ENCODE results near the gene CACNA2D1. TPM values are rescaled to one million over a fixed set of nuclear protein-coding genes. Genes with fewer than 3 reads are reported as not detected.

The CACNA2D1 gene
- total RNA-seq, 1 experiment from 2014 or later = not detected

DNA sequence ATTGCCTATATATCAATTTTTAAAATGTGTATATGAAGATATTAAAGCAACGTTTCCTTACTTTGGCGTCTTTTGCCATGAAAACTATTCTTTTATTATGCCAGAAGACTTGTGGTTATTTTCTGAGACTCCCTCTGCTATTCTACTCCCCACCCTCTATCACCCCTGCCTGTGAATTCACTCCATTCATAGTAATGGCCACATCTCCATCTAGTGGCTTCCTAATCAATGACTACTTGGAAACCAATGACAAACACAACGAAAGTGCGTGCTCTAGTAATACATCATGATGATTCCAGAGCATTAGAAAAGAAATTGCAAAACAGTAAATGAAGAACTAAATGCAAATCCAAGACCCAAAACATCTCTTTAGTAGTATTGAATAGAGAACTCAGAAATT is 487.1 kb downstream of the CACNA2D1 start:
- H3K4me2 ChIP-seq (ENCODE audit: low read depth, low read length, poor library complexity, severe bottlenecking) = no peak overlapping the region
- no peaks in the 10 kb centered on the region for H3K27me3 ChIP-seq (ENCODE audit: low read length)
- no peaks in the 10 kb centered on the region for H3K4me1 ChIP-seq (ENCODE audit: low read length)
- H3K79me2 ChIP-seq (ENCODE audit: low read length) = no peaks in the 10 kb centered on the region
- no peak overlapping the region for H3K27ac ChIP-seq (ENCODE audit: low read length)
- H3K4me3 ChIP-seq (ENCODE audit: low read length) = no peak overlapping the region
- H4K20me1 ChIP-seq (ENCODE audit: insufficient read depth, low read depth, low read length) = no peaks in the 10 kb centered on the region
- H3K9me2 ChIP-seq (replicated peaks; ENCODE audit: insufficient read depth, low read length) = no peaks in the 10 kb centered on the region
- peaks cover 21% of the 10 kb centered on the region for H3K9me3 ChIP-seq (ENCODE audit: low read length)
- H3K36me3 ChIP-seq (ENCODE audit: insufficient read depth, low read length) = no peaks in the 10 kb centered on the region
- no peak overlapping the region for H3K9ac ChIP-seq (ENCODE audit: low read length)
- DNase-seq = peak; percentile 41
- no peak overlapping the region for H2AFZ ChIP-seq (ENCODE audit: low read length)

DNA sequence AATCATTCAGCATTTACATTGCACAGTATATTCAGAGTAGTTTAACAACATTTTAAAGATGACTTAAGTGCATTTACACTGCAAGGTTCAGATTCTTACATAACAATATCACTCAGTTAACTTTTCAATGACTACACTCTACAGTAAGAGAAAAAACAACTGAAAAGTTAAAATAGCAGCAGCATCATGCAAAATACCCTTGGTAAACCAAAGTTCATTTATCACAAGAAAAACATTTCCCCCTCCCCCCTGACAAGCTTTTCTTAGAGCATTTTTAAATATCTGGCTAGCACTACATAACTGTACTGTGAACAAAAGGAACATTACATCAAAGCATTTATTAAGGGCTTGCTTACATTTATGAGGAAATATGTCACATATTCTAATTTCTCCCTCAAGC is 494.3 kb downstream of the CACNA2D1 start:
- no peak overlapping the region for H2AFZ ChIP-seq (ENCODE audit: low read length)
- no peaks in the 10 kb centered on the region for H3K79me2 ChIP-seq (ENCODE audit: low read length)
- H3K36me3 ChIP-seq (ENCODE audit: insufficient read depth, low read length) = no peaks in the 10 kb centered on the region
- peaks cover 35% of the 10 kb centered on the region for H3K9me3 ChIP-seq (ENCODE audit: low read length)
- no peak overlapping the region for H3K4me2 ChIP-seq (ENCODE audit: low read depth, low read length, poor library complexity, severe bottlenecking)
- no peak overlapping the region for H3K27ac ChIP-seq (ENCODE audit: low read length)
- H3K9ac ChIP-seq (ENCODE audit: low read length) = no peak overlapping the region
- H3K4me1 ChIP-seq (ENCODE audit: low read length) = no peaks in the 10 kb centered on the region
- H3K9me2 ChIP-seq (replicated peaks; ENCODE audit: insufficient read depth, low read length) = no peaks in the 10 kb centered on the region
- no peaks in the 10 kb centered on the region for H3K27me3 ChIP-seq (ENCODE audit: low read length)
- no peak overlapping the region for H3K4me3 ChIP-seq (ENCODE audit: low read length)
- H4K20me1 ChIP-seq (ENCODE audit: insufficient read depth, low read depth, low read length) = no peaks in the 10 kb centered on the region
- DNase-seq = no peak

DNA sequence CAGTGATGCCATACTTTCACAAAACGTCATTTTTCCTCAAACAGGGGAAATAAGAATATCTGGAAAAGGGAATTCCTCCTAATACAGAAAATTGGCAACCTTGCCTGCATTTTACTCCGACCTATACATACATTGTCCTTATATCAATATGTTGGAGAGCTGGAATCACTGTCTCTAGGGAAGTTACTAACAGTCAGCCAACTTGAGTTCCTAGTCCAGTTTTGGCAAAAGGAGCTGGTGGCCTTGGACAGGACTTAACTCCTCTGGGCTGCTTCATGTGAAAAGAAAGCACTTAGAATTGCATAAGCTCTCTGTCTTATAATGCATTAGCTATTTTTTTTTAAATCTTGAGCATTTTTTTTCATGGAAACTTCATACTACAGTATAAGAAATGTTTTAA is 499.5 kb downstream of the CACNA2D1 start:
- Histone ChIP-seq H4K20me1 (ENCODE audit: insufficient read depth, low read depth, low read length) (no peaks in the 10 kb centered on the region), H3K4me3 (ENCODE audit: low read length) (no peak overlapping the region), H3K27ac (ENCODE audit: low read length) (no peak overlapping the region), H3K9ac (ENCODE audit: low read length) (no peak overlapping the region), H3K4me2 (ENCODE audit: low read depth, low read length, poor library complexity, severe bottlenecking) (no peak overlapping the region), H2AFZ (ENCODE audit: low read length) (no peak overlapping the region), H3K4me1 (ENCODE audit: low read length) (no peaks in the 10 kb centered on the region), H3K9me3 (ENCODE audit: low read length) (peaks cover 23% of the 10 kb centered on the region), H3K9me2 (replicated peaks; ENCODE audit: insufficient read depth, low read length) (no peaks in the 10 kb centered on the region), H3K36me3 (ENCODE audit: insufficient read depth, low read length) (no peaks in the 10 kb centered on the region), H3K27me3 (ENCODE audit: low read length) (no peaks in the 10 kb centered on the region), H3K79me2 (ENCODE audit: low read length) (no peaks in the 10 kb centered on the region)
- no peak for DNase-seq

- H3K4me3 ChIP-seq (ENCODE audit: low read length) = no peak overlapping the region
- H3K36me3 ChIP-seq (ENCODE audit: insufficient read depth, low read length) = no peaks in the 10 kb centered on the region
- DNase-seq = no peak
- H3K27ac ChIP-seq (ENCODE audit: low read length) = no peak overlapping the region
- no peaks in the 10 kb centered on the region for H3K4me1 ChIP-seq (ENCODE audit: low read length)
- H3K9me2 ChIP-seq (replicated peaks; ENCODE audit: insufficient read depth, low read length) = no peaks in the 10 kb centered on the region
- H3K4me2 ChIP-seq (ENCODE audit: low read depth, low read length, poor library complexity, severe bottlenecking) = no peak overlapping the region
- no peaks in the 10 kb centered on the region for H3K27me3 ChIP-seq (ENCODE audit: low read length)
- no peaks in the 10 kb centered on the region for H3K79me2 ChIP-seq (ENCODE audit: low read length)
- H2AFZ ChIP-seq (ENCODE audit: low read length) = no peak overlapping the region
- H3K9ac ChIP-seq (ENCODE audit: low read length) = no peak overlapping the region
- H4K20me1 ChIP-seq (ENCODE audit: insufficient read depth, low read depth, low read length) = no peaks in the 10 kb centered on the region
- peaks cover 14% of the 10 kb centered on the region for H3K9me3 ChIP-seq (ENCODE audit: low read length)
Observed at GRCh38 chr7:81937091-81937490, 506.5 kb downstream of the CACNA2D1 start.

DNA sequence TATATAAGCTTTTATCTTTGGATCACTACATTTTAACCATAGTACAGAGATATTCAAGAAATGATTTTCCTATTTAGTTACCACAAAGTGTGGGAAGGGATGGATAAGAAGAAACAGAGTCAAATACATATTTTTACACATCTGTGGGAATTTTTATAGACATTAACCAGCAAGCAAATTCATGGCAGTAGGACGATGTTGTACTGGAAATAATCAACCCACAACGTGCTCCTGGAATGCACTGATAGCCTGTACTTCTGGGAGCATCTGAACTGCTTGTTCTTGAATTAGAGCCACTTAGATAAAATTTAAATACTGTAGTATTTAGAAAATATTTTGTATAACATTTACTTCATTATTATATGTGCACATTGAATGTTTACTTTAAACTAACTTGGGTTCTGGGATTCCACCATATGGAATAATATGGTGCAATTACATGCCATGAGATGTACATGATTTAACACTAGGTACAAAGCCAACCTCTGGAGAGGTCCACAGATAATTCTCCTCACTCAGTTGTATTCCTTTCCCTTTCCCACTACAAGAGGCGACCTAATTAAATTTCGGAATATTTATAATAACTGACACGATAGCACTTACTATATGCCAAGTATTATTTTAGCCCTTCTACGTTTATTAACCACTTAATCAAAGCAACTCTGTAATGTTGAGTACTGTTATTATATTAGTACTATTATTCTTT is 508.8 kb downstream of the CACNA2D1 start:
- Histone ChIP-seq H3K4me2 (ENCODE audit: low read depth, low read length, poor library complexity, severe bottlenecking) (no peak overlapping the region), H3K4me3 (ENCODE audit: low read length) (no peak overlapping the region), H3K27me3 (ENCODE audit: low read length) (no peaks in the 10 kb centered on the region), H3K79me2 (ENCODE audit: low read length) (no peaks in the 10 kb centered on the region), H3K27ac (ENCODE audit: low read length) (no peak overlapping the region), H3K9me2 (replicated peaks; ENCODE audit: insufficient read depth, low read length) (no peaks in the 10 kb centered on the region), H3K9me3 (ENCODE audit: low read length) (peaks cover 27% of the 10 kb centered on the region), H3K36me3 (ENCODE audit: insufficient read depth, low read length) (no peaks in the 10 kb centered on the region), H3K9ac (ENCODE audit: low read length) (no peak overlapping the region), H2AFZ (ENCODE audit: low read length) (no peak overlapping the region), H4K20me1 (ENCODE audit: insufficient read depth, low read depth, low read length) (no peaks in the 10 kb centered on the region), H3K4me1 (ENCODE audit: low read length) (no peaks in the 10 kb centered on the region)
- no peak for DNase-seq

DNA sequence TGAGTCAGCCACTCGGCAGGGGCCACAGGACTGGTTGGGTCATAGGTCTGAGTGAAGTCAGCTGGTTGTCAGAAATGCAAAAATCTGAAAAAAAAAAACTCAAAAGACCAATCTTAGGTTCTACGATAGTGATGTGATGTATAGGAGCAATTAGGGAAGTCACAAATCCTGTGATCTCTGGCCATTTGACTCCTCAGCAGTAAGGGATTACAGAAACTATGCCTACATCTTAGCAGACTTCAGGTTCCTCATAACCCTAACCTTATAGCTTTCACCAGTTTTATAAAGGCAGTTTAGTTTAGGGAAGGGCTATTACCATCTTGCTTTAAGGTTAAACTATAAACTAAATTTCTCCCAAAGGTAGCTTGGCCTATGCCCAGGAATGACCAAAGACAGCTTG is 510.6 kb downstream of the CACNA2D1 start:
- no peak overlapping the region for H3K9ac ChIP-seq (ENCODE audit: low read length)

DNA sequence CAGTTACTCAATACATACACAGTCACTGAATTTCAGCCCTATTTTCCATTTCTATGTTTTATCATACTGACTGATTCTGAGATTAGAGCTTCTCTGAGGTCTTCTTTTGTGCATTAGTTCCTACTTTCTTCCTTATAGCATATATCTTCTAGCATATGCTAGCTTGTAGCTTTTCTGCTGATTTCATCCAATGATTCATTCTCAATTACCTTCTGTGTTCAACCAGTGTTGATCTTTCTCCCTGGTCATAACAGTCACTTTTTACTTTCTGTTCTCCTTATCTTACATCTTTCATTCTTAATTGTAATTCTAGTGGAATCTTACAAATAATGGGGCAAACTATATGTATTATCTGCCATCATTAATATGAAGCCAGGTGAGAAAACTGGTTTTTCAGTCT is 514.2 kb downstream of the CACNA2D1 start:
- H3K9me2 ChIP-seq (replicated peaks; ENCODE audit: insufficient read depth, low read length) = no peaks in the 10 kb centered on the region
- no peak overlapping the region for H3K9ac ChIP-seq (ENCODE audit: low read length)
- H2AFZ ChIP-seq (ENCODE audit: low read length) = no peak overlapping the region
- H3K27ac ChIP-seq (ENCODE audit: low read length) = no peak overlapping the region
- H3K36me3 ChIP-seq (ENCODE audit: insufficient read depth, low read length) = no peaks in the 10 kb centered on the region
- H3K79me2 ChIP-seq (ENCODE audit: low read length) = no peaks in the 10 kb centered on the region
- no peak overlapping the region for H3K4me2 ChIP-seq (ENCODE audit: low read depth, low read length, poor library complexity, severe bottlenecking)
- H3K4me3 ChIP-seq (ENCODE audit: low read length) = no peak overlapping the region
- no peaks in the 10 kb centered on the region for H3K4me1 ChIP-seq (ENCODE audit: low read length)
- no peaks in the 10 kb centered on the region for H3K27me3 ChIP-seq (ENCODE audit: low read length)
- DNase-seq = no peak
- peaks cover 44% of the 10 kb centered on the region for H3K9me3 ChIP-seq (ENCODE audit: low read length)
- H4K20me1 ChIP-seq (ENCODE audit: insufficient read depth, low read depth, low read length) = no peaks in the 10 kb centered on the region

More for the DNA sequence above, 510.6 kb downstream of the CACNA2D1 start:
- Histone ChIP-seq H2AFZ (ENCODE audit: low read length) (no peak overlapping the region), H3K9me2 (replicated peaks; ENCODE audit: insufficient read depth, low read length) (no peaks in the 10 kb centered on the region), H3K27me3 (ENCODE audit: low read length) (no peaks in the 10 kb centered on the region), H3K4me2 (ENCODE audit: low read depth, low read length, poor library complexity, severe bottlenecking) (no peak overlapping the region), H3K9me3 (ENCODE audit: low read length) (peaks cover 40% of the 10 kb centered on the region), H3K79me2 (ENCODE audit: low read length) (no peaks in the 10 kb centered on the region), H3K4me1 (ENCODE audit: low read length) (no peaks in the 10 kb centered on the region), H3K36me3 (ENCODE audit: insufficient read depth, low read length) (no peaks in the 10 kb centered on the region), H3K27ac (ENCODE audit: low read length) (no peak overlapping the region), H4K20me1 (ENCODE audit: insufficient read depth, low read depth, low read length) (no peaks in the 10 kb centered on the region), H3K4me3 (ENCODE audit: low read length) (no peak overlapping the region)
- DNase-seq = no peak

DNA sequence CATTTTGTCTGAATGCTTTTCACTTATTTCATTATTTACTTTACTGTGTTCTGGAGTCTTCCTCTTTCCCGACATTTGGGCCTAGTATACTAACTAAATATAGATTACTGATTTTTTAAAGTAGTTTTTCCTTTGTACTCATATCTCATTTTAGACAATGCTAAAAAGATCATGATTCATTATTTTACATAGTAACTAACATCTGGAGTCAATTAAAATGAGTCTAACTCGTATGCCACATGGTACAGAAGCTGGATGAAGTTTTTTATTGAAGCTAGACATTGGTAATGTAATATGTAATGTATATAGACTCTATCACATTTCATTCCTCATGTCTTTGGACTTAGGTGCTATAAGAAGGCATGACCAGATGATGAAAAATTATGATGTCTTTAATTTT is 517.4 kb downstream of the CACNA2D1 start:
- Histone ChIP-seq H4K20me1 (ENCODE audit: insufficient read depth, low read depth, low read length) (no peaks in the 10 kb centered on the region), H3K9me2 (replicated peaks; ENCODE audit: insufficient read depth, low read length) (no peaks in the 10 kb centered on the region), H3K4me3 (ENCODE audit: low read length) (no peak overlapping the region), H3K27ac (ENCODE audit: low read length) (no peak overlapping the region), H3K9ac (ENCODE audit: low read length) (no peak overlapping the region), H2AFZ (ENCODE audit: low read length) (no peak overlapping the region), H3K4me1 (ENCODE audit: low read length) (no peaks in the 10 kb centered on the region), H3K79me2 (ENCODE audit: low read length) (no peaks in the 10 kb centered on the region), H3K9me3 (ENCODE audit: low read length) (peaks cover 35% of the 10 kb centered on the region), H3K36me3 (ENCODE audit: insufficient read depth, low read length) (no peaks in the 10 kb centered on the region), H3K4me2 (ENCODE audit: low read depth, low read length, poor library complexity, severe bottlenecking) (no peak overlapping the region), H3K27me3 (ENCODE audit: low read length) (no peaks in the 10 kb centered on the region)
- DNase-seq = no peak

Measured in Karpas-422 (cell line).